Right renal pelvis (tissue), 4 donors: ENCODE data around the gene POP5. TPM values are rescaled to one million over a fixed set of nuclear protein-coding genes. Genes with fewer than 3 reads are reported as not detected.

Experiments used
- DNase-seq, 4 donors: peaks; one replicate each; pipeline ENCODE4 v3.0.0-alpha.2; 2013; ENCODE audit warnings: low read depth in 4 of 4, low spot score in 3 of 4, missing footprints in 1 of 4
- polyA plus RNA-seq, 4 donors: library from polyadenylated mRNA; unstranded; fragments of 120-200 nt; gene quantifications; one replicate each; pipeline ENCODE4 v1.2.1, GENCODE V29; 2013; ENCODE audit not compliant: insufficient read length in 4 of 4

The POP5 gene
- polyA plus RNA-seq, 4 donors, result 43.1 to 50.8 (median 45.5) TPM

DNA sequence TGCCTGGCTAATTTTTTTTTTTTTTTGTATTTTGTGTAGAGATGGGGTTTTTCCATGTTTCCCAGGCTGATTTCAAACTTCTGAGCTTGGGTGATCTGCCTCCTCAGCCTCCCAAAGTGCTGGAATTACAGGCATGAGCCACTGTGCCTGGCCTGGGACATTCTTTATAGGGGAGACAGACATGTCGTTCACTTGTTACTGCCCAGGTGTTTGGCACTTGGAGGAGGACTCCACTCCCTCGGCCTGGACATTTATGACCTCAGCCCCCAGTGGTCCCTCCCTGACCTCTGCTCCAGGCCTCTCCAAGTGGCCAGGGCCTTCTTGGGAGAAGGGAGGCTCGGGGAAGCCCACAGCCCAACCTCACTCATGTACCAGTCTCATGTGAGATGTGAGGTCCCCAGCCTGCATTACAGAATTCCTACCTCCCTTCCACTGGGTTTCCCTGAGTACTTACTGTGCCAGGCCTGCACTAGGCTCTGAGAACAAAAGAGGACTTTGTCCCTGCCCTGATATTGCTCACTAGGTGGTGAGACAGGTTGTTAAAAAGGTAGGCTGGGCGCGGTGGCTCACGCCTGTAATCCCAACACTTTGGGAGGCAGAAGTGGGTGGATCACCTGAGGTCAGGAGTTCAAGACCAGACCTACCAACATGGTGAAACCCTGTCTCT is 9.7 kb upstream of the POP5 start:
- DNase-seq, result no peak

DNA sequence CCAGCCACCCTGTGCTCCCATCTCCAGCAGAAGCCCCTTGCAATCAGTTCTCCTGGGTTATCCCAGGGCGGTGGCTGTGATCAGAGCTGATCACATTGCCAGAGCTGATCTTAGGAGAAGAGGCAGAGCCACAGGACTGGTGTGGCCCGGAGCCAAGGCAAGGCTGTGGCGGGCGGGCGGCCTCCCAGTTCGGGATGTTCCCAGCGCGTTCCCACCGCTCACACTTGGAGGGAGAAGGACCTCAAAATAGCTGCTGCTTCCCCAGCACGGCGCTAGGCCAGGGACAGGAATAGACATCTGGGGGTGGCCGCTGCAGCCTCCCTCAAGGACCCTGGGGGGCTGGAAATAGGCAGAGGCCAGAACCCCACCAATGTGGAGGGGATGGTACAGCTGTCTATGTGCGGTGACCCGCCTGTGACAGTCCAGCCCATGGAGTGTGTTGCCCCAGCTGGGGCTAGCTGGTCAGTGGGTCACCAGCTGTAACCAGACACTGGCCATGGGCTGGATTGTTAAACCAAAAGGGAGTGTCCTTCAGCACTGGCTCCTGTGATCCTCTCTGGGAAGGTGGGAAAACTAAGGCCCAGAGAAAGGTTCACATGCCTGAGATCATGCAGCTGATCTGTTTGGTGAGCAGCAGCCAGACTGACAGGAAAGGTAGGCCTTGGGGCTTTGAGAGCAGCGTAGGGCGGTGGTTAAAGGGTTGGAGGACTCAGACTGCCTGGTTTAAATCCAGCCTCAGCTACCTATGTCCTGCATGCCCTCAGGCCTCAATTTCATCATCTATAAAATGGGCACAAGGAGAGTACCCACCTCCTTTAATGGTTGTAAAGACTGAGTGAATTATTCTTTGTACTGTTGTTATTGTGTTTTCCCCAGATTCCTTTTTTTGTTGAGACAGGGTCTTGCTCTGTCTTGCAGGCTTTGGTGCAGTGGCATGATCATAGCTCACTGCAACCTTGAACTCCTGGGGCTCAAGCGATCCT is 8.0 kb upstream of the POP5 start:
- no peak for DNase-seq

DNA sequence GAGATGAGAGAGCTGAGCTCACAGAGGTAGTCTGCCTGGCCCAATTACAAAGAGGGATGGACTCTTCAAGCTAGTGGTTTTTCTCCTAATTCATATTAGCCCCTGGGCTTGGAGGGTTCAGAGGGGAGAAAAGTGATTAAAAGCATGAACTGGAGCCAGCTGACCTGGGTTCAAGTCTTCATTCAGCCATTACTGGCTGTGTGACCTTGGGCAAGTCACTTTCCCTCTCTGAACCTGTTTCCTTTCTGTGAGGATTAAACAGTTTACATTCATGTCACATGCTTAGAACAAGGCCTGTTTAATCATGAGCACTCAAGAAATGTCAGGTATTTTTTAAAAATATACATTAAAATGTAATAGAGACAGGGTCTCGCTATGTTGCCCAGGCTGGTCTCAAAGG is 7.2 kb upstream of the POP5 start:
- DNase-seq, result no peak

DNA sequence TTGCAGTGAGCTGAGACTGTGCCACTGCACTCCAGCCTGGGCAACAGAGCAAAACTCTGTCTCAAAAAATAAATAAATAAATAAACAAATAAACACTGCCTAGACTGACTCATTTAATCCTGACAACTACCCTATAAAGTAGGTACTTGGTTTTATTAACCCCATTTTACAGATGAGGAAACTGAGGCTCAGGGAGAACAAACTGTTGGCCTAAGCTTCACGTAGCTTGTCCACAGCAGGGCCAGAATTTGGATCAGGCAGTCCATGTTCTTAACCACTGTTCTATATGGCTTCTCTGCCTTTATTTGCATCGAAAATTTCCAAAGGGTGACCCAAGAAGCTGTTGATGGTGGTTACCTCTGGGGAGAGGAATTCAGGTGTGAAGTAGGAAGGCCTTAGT is 5.7 kb upstream of the POP5 start:
- no peak for DNase-seq

DNA sequence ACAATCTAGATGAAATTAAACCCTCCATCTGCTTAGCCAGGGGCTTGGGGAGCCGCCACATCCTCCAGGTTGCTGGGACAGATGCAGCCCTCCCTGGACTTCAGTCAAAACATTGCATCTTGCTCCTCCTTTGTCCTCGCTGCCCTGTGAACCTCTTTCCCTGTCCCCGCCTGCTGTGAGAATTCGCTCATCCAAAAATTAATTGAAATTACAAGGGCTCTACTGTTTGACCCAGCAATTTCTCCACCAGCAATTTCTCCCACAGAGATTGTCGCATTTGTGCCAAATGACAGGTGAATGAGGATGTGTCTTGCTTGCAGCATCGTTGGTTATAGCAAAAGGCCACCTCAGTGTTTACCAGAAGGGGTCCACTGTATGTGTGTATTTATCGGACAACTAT is 5.0 kb upstream of the POP5 start:
- no peak for DNase-seq

DNA sequence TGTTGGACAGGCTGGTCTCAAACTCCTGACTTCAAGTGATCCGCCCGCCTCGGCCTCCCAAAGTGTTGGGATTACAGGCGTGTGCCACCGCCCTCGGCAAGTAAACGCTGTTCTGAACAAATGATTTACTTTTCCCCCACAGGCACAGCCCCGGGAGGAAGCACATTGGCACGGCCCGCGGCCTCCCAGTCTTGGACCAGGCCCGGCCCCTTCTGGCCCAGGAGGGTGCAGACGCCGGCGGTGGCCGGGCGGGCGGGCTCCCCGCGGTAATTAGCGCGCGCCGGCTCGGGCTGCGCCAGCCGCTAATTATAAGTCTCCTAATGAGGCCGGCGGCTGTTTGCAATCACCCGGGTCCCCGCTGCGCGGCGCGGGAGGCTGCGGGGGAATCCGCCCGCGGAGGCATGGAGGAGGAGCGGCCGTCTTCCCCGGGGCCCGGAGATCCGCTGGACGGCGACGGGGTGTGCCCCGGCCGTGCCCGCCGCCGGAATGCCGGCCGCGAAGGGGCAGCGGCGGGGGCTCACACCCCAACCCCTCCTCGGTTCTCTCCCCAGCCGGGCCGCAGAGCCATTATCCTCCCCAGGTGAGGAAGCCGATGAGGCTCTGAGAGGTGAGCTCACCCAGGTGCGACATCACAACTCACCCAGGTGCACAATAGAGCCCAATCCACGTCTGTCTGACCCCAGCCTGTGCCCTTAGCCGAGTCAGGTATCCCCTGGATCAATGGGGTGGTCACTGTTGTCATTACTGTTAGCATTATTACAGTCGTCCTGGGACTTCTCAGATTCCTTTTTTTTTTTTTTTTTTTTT is 3.3 kb upstream of the POP5 start:
- no peak for DNase-seq

DNA sequence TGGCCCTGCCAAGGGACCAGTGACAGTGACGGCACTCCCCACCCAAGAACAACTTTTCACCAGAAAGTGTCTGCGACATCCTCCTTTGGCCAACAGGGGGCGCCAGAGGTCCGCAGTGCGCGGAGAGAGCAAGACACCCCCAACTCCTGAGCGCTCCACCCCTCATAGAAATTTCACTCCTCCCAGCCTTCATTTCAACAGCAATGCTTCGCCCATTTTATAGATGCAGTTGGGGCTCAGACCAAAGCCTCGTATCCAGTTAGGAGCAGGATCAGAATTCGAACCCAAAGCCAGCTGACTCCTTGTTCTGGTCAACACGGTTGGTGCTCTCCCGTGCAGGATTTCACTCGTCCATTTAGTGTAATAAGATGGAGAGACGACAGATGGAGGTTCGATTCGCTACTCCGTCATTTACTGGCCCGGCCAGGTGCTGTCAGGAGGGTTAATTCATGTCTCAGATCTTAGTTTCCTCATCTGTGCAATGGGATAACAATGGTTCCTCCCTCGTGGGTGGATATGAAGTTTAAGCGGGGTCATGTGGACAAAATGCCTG is 2.4 kb upstream of the POP5 start:
- peak in 2 of 4 donors; percentile 51 to 57 for DNase-seq

DNA sequence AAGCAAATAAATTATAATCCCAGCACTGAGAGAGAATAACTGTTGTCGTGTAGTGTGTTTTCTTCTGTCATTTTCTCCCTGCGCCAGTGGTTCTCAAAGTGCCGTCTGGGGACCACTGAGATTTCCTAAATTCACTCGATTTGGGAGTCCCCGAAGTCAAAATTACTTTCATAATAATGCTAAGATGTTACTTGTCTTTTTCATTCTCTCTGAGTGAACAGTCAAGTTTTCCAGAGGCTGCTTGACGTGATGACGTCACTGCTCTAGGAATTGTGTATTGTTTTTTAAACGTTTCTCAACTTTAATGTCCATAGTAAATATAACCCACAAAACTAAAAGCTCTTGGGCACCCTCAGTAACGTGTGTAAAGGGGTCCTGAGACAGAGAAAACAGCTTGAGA is 796 bp upstream of the POP5 start:
- no peak for DNase-seq

DNA sequence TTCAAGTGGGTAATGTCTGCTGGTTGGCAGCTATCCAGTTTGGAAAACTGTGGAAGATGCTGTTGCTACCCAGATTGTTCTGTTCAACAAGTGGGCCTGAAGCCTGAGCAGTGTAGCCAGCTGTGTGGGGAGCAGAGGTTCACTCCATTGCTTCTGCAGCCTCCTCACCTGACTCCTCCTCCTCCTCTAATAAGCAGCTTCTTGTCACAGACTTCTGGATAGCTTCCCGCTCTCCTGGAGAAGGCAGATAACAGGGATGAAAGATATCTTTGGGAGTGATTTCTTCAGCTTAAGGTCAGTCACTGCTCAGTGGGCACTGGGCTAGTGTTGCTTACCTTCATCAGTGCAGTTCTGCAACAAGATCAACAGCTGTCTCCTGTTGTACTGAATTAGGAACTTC is 2.0 kb downstream of the POP5 start:
- DNase-seq, result no peak

DNA sequence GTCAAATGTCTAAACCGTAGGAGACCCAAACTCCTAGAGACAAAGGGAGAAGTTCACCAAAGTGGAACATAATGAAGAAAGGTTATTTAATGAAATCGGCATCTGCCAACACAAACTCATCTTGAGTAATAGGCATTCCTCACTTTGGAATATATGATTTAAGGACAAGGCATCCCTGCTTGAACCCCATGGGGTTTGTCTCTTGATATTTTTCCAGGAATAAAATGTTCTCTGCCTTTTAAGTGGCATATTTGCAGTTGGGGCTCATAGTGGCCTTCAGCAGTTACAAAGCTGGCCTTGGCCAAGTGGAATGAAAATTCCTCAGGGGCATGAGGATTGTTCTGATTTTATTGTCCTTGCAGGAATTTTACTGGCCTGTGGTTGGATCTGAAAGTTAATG is 7.1 kb downstream of the POP5 start:
- no peak for DNase-seq

DNA sequence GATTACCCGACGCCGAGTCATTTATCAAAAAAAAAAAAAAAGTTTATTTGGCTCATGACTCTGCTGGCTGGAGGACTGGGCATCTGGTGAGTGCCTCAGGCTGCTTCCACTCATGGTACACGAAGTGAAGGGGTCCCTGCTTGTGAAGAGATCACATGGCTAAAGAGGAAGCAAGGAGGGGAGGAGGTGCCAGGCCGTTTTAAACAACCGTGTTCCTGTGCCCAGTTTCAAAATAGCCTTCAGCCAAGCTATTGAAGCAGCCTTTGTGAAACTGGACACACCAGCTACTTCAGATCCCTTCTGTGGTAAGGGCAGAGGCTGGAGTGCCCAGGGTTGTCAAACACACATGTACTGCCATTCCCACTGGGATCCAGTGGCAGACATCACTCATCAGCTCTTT is 7.6 kb downstream of the POP5 start:
- no peak for DNase-seq

DNA sequence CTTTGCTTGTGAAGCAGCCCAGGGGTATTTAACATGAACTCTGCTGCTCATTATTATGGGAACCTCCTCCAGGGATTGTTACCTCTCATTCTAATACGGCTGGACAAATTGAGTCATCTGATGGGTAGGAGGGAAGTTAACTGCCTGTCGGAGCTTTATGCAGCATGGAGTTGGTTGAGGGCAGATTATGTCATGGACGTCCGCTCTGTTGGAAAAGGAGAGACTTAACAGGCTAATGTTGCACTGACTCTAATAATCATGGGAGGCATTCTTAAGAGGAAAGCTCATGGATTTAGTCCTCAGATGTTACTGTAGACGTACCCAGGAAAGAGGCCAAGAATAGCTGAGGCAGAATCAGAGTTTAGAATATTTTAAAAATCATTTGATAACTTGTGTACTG is 9.9 kb downstream of the POP5 start:
- DNase-seq, result no peak

DNA sequence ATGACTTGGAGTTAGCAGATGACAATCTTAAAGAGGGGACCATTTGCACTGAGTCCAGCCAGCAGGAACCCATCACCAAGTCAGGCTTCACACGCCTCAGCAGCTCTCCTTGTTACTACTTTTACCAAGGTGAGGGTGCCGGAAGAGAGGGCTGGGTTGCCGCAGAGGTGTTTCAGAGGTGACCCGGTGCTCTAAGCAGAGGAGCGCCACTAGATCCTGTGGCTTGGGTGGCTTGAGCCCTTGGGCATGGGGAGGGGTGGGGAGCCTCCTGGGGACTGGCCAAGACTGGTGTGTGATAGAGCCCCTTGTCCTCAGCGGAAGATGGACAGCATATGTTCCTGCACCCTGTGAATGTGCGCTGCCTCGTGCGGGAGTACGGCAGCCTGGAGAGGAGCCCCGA is 17.7 kb downstream of the POP5 start:
- no peak for DNase-seq

DNA sequence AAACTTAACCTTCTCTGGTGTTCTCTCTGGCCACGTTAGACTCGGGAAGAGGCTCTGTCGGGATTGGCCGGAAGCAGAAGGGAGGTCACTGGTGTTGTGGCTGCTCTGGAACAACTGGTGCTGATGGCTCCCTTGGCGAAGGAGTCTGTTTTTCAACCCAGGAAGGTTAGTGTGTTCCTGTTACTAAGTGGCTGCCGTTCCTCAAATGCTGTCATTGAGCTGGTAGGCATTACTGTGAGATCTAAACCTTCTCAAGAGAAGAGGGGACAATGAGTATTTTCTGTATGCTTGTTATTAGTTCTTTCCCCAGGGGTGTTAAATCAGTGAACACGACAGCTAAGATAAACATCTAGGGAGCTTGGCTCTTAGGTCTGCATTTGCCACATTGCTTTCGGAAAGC is 18.3 kb downstream of the POP5 start:
- no peak for DNase-seq

DNA sequence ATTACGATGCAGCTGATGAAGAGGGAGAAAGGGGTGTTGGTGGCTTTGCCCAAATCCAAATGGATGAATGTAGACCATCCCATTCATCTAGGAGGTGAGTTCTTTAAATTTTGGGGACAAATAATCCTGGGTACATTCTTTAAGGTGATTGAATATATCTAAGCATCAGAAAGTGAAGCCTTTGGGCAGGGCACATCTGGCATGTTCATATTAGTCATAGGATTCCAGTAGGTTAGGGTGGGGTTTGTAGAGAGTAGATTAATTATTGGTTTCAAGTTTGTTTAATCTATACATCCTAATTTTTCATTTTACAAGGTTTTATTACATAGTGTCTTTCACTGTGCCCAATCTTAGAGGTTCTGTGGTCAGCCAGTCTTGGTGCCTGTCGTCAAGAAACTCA is 23.6 kb downstream of the POP5 start:
- no peak for DNase-seq

DNA sequence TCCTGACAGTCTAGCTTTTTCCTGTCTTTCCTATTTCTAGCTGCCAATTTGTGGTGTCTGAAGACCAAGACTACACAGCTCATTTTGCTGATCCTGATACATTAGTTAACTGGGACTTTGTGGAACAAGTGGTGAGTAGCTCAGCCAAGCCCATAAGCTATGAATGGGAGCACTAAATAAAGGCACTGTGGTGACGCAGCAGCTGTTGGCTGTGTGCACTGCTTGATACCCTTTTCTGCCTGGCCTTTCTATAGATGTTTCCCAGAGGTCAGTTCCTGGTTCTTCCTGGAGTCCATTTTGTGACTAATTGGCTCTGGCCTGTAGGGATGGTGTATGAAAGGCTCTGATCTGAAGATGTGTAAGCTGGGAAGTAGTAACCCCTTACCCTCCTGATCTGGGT is 26.5 kb downstream of the POP5 start:
- DNase-seq, result no peak

DNA sequence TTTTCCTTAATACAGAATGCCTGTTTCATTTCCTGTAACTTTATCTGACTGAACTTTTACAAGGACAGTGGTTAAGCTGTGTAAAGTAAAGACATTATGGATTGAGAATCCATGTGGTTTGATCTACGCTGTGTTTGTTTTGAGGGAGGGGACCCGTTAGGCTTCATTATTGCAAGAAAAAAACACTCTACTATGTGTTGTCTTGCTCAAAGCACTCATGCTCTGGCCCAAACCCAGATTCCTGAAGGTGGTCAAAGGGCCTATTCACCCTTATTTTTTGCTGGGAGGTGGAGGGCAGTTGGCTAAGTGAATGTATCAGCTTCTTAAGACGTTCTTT is 35.2 kb downstream of the POP5 start:
- DNase-seq, result no peak

DNA sequence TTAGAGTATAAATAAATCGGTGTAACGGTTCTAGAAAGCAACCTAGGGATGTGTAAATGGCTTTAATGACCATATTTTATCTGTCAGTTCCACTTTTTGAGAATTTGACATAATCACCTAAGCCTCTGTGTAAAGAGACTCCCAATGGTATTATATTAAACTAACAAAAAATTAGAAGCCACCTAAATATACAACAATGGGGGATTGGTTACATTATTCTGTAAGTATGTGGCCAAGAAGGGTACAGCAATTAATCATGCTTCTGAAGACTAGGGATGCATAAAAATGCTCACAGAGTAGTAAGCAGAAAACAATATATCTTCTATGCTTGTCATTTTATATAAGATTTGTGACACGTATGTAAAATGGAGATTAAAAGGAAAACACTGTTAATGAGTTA is 36.5 kb downstream of the POP5 start:
- no peak for DNase-seq

DNA sequence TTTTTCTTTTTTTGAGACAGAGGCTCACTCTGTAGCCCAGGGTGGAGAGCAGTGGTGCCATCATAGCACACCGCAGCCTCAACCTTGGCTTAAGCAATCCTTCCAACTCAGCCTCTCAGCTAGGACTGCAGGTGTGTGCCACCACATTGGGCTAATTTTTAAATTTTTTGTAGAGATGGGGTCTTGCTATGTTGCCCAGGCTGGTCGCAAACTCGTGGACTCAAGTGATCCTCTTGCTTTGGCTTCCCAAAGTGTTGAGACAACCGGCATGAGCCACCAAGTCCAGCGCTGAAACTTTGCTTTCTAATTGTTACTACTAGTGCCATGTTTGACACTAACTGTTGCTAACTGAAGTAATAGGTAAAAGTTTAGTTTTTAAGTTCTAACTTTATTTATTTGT is 39.0 kb downstream of the POP5 start:
- DNase-seq, result no peak

DNA sequence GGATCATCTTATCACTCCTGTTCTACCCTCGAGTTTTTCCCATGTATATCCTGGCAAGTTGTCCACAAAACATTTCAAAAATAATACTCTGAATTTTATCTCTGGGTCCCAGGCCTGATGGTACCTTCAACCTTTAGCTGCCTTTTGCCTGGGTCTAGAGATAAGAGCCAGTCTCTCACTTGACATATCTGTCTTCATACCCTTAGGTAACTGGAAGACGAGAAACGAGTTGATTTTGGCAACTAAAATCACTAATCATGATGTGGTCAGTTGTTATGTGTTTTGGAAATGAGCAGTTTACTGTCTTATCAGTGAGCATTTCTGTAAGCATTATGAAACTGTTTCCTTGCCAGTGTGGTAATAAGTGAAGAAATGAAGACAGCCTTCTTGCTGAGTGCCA is 40.8 kb downstream of the POP5 start:
- no peak for DNase-seq

DNA sequence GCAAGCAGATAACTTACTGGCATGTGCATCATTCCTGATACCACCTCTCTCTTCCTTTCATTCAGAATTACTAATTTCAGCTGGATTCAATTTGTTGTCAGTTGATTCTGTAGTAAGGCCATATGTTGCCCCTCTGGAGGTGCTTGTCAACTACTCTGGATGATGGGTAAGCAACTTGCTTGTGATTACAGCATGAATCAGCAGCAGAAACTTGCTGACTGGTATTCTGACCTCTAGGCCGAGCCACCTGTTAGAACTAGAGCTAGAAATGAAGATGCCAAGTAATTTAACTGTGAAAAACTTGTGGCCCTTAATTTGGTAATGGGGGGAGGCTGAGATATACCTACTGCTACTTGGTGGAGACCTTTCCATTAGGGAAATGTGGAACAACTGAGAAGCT is 41.9 kb downstream of the POP5 start:
- no peak for DNase-seq
